HUDEP-2 (cell line): ENCODE measurements around the gene MREG.
"Not testable (repeated sequence)": the region's sequence is repeated elsewhere in the genome, so short reads cannot be mapped to it uniquely, and the experiment has no call there.

Source experiments
- DNase-seq, 76 experiments: peaks; one replicate each; lab custom pipeline; 2025; ENCODE audit not compliant: unreplicated experiment in 76 of 76; lab: John Stamatoyannopoulos, UW

The MREG gene

DNA sequence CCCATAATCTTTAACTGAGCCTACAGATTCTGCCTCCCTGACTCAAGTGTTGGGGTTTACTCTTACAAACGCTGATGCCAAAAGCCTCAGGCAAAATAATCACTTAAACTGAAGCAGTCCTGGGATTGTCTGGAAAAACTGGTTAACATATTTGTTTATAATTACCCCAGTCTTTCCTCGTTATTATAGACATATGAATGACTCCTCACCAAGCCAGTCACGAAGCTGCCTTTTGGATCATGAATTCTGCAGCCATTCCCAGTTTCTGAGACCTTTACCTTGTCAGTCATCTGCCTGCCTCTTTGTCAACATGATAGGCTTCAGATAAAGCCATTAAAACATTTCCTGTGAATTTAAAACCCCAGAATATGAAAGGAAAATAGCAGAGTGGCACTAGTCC lies 46.4 kb downstream of the MREG start:
- DNase-seq, result no peak

DNA sequence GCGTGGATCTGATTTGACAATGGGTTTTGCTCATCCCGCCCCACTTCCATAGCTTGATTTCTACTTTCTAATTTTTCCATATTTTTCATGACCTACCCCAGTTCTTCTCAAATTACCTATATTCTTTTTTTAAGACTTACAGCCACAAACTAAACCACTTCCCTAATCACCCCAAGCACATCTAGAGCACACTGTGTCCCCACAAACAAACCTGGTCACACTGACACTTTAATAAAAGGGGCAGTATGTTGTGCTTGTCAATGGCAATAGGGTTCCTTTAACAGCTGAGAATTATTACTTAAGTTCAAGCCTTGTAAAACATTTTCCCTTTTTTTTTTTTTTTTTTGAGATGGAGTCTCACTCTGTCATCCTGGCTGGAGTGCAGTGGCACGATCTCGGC lies 47.1 kb downstream of the MREG start:
- DNase-seq, result peak in 1 of 76 experiments; percentile 10

DNA sequence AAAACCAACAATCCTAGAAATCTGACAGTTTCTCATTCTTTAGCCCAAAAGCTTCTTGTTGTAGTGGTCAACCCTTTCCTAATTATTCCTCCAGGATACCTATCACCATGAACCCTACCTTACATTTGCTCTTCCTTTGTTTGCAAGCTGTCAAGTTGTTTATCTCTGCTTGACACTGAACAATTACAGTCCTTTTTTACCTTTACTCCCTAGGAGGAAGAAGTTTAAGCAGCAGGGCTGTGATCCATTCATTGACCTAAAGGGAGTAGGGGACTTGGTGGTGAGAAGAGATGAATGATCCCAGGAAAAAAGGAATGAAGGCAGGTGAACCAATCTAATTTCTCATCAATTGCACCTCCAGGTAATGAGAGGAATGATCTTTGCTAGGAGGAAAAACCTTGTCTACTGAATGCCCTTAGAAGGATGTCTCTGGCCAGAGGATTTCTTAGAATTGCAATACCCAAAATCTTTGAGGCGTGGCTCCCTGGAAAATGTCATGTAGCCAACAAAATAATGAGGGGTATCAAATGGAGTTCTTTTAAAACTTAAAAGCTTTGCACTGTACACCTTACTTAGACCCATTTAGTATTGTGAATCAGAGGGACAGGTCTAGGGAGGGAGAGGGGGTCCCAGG lies 47.7 kb downstream of the MREG start:
- peak in 5 of 76 experiments; percentile 8 to 37 (median 27) for DNase-seq

DNA sequence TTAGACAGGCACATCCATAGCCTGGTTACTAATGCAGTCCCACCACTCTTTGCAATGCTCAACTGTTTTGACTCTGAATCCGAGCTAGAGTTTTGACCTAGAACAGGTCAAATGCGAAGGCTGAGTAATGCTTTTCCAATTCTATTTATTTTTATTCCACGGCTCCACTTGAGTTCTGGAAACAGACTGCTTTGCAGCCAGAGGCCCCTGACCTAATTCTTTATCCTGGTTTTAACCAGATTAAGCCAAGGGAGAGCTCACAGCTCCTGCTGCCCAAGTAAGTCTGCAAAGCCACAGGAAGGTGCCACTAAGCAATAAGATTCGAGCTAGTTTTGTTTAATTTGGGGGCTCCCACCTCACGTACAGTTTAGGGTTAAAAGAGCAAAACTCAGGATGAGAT lies 51.4 kb downstream of the MREG start:
- no peak for DNase-seq

DNA sequence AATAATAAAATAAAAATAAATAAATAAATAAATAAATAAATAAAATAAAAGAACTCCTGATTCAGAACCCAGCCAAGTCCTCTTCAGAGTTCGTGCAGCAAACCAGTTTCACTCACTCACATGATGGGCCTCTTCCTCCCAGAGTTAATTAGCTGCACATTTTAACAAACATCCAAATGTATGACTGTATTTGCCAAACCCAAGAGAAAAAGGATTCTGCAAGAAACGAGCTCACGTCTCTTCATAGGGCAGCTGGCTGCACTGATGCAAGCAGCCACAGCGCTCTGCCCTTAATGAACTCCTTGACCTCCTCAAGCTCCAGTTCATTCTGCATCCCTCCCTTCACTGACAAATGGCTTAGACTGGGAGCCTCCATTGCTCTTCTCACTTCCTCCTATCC lies 55.1 kb downstream of the MREG start:
- no peak for DNase-seq

DNA sequence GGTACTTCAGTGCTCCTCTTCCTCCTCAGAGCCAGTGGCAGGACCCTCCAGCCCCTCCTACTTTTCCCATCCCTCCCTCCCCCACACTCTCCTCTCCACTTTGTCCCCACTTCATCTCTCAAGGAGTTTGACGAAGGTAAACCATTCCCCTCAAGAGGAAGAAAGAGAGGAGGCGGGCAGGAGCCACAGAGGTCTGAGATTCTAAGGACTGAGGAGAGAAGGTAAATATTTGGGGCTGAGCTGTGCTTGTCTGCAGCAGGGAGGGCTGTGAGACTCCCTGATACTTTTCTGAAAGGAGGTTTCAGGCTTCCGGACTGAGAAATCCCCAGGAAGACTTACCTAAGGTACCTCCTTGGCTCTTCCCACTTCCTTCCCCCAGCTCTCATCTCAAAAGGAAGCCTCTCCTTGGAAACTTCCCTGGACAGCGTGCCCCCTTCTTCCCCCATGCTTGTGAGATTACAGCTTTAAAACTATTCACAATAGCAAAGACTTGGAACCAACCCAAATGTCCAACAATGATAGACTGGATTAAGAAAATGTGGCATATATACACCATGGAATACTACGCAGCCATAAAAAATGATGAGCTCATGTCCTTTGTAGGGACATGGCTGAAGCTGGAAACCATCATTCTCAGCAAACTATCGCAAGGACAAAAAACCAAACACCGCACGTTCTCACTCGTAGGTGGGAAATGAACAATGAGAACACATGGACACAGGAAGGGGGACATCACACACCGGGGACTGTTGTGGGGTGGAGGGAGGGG lies 55.8 kb downstream of the MREG start:
- not testable (repeated sequence) for DNase-seq

DNA sequence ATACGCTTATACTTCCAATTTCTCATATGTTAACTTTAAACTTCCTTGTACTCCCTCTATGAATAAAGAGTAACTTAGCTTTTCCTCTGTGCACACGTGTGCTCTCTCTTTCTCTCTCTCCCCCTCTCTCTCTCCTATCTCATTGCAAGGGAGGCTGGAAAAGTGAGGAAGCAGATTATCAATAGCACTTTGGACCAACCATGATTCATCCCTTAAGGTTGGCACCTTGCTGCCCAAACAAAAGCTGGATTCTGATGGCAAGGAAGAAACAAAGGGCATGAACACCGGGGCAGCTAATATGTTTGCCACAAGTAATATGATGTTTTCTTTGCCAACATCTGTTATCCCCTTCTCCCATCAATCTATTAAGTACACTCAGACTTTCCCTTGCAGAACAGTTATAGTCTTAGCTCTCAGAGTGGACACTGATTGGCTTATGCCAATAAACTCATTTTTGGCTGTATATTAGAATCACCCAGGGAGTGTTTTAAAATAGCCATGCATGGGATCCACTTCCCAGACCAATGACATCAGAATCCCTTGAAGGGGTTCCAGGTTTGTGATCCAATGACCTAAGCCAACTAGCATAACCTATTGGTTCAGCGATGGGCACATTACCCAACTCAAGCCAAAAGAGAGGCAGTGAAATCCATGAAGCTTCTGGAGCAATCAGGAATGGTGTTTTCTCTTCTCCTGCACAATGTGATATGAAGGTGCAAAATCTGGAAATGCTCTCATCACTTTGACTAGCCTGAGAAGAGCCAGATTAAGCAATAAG lies 60.3 kb downstream of the MREG start:
- no peak for DNase-seq

DNA sequence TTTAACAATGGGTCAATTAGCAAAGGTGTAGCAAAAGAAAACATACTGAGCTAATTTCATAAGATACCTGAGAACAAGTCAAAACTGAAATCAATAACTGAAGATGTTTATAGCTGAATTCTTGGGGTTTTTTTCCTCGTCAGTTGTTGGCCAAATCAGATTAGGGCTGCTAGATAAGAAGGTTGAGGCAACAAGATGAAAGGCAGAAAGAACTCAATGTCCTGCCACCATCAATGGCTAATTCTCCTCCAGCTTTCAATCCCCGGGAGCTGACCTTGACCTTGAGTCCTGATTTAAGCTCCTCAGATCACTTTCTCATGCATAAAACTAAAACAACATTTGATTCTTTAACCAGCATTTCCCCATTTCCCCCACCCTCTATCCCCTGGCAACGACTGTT lies 61.8 kb downstream of the MREG start:
- DNase-seq, result no peak

DNA sequence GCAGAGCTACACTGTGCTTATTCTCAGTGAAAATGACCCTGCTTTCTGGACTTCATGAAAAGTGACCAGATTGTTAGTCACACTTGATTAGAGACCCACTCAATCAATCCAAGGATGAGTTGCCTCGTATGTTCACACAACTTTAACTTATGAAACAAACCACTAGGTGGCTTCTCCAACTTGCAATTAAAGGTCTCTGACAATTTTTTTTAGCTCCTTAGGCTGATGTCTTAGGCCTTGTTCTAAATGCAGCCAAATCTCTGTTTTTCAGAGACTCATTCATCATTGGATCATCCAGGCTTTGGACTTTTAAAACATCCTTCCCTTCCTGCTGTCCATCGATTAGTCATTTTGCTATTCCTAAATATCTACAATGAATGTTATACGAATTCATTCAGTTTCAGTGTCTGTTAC lies 63.4 kb downstream of the MREG start:
- DNase-seq, result peak in 33 of 76 experiments; percentile 4 to 71 (median 44)

DNA sequence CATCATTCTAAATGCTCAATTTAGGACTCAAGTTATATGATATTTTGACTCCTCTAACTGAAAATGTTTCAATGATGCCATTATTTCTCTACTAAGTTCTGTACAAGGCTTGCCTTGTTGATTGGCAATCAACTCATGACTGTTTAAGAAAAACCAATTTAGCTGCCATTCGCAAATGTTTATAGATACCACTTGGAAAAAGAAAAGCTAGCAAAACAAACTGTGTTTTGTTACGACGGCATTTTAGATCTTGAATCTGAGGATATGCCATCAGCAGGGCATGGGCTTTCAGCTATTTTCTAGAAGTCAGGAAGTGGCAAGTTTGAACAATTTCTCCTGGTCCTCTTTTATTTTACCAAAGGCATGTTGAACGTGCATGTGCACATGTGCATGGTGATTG lies 65.3 kb downstream of the MREG start:
- DNase-seq, result no peak

DNA sequence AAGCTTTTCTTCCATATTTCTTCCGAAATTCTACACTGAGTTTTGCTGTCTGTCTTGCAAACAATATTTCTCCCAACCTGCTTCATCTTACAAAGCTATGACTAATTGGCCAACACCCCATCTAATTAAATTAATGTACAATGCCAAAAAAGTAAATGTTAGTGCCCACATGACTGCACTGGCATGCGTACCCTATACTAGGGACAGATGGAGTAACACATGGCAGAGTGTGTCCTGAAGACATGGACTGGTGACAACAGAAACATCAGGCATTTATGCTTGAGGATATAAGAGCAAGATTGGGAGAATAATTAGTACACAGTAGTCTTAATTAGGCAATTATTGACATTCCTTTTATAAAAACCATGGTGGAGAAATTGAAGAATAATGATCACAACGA lies 66.8 kb downstream of the MREG start:
- DNase-seq, result no peak

DNA sequence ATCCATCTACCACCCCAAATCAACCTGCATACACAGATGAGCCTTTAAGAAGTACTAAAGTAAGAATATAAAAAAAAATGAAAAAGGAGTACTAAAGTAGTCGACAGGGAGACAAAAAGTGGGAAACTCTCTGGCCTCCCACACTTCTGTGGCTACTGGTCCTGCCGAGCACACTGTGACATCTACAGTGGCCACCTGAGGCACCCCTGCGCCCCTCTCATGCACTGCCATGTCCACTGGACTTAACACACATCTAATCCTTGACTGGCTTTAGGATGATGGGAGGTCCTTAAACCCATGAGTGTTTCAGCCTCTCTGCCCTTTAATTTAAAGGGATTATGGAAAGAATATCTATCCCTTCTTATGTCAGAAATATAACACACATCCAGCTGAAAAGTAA lies 71.2 kb downstream of the MREG start:
- no peak for DNase-seq

DNA sequence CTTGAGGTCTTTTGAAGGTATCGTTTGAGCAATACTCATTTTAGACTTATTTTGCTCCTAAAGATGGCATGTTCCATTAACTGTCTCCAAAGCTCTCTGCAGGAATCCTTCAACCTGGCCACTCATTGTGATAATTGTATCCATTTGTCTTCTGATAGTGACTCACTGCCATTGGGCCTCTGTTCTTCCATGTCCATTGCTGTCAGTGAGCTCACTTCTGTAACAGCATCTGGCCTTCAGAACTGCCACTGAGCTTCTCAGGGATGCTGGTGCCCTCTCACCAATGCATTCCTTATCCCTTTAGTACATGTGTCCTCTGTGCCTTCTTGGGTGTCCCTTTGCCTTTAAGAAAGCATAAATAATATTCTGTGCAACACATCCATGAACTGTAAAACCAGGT lies 71.6 kb downstream of the MREG start:
- no peak for DNase-seq

DNA sequence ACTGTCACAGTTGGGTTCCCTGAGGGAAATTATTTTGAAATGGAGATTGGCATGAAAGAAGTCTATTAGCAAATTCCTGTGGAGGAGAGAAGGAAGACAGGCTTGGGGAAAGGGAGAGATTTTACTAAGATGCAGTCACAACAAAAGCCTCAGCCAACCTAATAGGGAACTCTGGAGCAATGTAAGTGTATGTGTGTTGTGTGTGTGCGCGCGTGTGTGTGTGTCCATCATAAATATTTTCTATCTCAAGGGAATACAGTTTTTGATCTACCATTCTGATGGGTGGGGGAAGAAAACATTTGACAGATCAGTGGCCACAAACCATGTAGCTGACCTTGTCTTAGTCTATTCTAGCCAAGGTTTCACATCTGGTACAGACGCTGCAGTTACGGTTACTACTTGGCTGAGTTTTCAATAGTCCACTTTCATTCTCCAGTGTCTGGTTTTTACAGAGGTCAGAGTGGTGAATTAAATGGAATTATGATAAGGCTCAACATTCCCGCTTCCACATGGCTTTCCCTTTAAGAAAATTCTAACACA lies 72.6 kb downstream of the MREG start:
- DNase-seq, result no peak

DNA sequence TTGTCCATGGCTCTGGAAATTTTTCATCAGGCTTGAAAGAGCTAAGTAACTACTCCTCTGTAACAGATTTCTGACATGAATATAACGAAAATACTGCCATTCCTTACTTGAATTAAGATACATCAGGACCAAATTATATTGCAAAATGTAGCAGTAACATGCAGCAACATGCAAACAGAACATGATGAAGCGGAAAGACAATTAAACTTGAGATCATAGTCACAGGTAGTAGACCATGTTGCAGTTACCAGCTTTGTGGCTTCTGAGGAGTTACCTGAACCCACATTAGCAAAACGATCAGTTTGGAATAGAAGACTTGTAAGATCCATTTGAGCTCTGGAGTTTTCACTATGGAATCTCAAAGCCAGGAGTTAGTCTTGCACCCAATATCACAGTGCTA lies 76.2 kb downstream of the MREG start:
- no peak for DNase-seq

DNA sequence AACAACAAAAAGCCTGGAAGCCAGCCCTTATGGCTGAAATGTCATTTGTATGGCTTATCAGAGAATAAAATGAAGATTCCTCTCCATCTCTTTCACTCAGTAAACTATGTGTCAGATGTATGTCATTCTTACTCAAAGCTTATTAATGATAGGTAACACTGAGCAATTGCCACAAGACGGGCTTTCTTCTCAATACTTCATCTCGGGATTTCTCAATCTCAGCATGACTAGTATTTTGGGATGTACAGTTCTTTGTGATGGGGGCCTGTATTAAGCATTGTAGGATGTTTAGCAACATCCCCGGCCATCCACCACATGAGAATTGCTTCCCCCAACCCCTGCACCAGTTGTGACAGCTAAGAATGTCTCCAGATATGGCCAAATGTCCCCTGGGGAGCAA lies 80.2 kb downstream of the MREG start:
- no peak for DNase-seq

DNA sequence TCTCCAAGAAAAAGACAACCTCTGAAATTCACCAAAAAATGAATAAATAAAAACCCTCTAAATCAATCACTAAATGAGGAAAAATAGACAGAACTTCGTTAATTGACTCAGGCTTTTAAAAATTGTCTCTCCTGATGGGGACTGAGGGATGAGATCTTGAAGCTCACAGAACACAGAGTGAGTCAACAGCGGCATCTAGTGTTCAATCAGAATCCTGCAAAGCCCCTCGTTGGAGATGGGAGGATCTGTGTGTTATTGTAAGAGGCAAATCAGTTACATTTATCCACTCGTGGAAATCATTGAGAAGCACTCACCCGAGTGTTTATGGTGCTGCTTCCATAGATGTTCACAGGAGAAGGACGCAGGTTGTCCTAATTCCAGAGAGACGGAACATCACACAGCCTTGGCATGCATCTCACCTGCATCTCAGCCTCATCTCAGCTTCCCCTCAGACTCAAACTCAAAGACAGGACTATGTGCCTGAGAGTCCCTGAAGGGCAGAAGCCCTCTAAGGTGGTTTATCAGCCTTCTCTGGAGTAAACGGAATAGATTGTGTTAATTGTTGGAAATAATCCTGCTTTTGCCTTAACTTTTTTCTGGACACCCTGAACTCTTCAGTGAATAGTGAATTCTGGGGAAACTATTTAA lies 82.0 kb downstream of the MREG start:
- peak in 53 of 76 experiments; percentile 3 to 70 (median 37) for DNase-seq

DNA sequence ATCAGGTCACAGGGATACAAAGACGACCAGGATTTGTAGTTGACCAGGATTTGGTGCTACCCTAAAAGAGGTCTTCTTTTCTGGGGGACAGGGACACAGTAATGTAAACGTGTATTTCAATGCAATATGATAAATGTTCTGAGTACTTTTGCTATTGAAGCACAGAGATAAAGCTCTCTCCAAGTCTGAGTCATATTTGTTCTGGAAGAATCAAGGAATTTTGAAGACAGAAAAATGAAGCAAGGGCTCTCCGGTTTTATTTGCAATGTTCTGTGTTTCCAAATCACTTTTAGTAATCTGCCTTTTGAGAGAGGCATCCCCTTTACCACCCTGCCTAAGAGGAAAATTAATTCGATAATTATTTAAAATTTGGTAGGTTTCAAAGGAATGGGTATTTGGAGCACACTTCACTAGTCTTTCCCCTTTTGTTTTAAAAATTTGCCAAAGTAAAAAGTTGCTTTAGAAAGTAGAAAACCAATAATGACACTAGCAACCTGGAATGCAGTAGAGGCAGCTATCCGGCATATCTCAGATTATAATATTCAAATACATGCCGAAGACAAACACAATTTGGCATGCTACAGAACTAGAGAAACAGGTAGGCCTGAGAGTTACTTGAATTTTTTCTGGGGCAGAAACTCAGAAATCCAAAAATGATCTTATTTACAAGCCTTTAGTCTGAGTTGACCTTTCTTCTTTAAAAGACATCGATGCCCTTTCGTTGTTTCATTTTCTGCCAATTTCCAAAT lies 82.7 kb downstream of the MREG start:
- DNase-seq, result no peak

DNA sequence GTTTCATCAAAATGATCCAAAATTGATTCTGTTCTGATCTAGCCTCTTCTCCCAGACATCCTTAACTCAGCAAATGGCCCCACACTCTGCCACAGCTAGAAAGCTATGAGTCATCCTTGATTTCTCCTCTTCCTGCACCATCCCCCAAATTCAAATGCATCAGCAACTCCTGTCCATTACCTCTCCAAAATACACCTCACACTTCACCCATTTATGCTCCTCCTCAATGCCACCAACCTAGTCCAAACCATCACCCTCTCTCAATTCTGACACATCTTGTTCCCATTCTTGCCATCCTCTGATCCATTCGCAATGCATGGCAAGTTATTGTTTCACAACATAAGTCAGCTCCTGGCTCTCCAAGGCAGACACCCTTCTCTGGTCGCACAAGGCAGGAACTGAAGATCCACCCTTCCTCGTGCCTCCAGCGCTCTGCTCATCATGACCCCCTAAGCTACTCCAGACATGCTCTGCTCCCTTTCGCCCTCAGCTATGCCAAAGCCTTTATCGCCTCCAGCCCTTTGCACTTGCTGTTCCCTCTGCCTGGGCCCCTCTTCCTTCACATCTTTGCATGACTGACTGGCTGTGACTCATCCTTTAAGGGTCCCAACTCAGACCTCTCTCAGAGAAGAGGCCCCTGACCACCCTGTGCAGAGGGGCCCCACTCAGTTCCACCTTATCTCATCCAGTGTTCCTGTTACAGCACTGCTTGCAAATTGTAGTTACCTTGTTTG lies 83.6 kb downstream of the MREG start:
- peak in 1 of 76 experiments; percentile 10 for DNase-seq

DNA sequence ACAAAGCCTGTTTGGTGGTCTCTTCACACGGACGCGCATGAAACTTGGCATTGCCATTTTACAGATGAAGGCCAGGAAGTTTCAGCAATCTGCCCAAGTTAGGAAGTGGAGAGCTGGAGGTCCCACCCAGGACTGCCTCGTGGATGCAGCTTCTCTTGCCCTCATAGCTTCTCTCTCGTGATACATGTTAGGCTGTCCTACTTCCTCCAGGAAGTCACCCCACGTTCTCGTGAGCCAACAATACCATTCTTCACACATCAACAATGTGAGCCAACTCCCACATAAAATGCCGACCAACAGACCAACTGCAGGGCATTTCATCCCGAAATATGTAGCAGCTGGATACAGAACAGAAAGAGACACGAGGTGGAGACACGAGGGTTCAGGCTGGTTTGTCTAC lies 85.3 kb downstream of the MREG start:
- DNase-seq, result no peak
